IMR-90 (cell line): ENCODE data around the gene MAB21L3. TPM values are rescaled to one million over a fixed set of nuclear protein-coding genes. Genes with fewer than 3 reads are reported as not detected.
A peak's percentile ranks its signal among the peaks of the same experiment; 100 is the strongest.

Experiments used
- ATAC-seq: fragments of 200-7000 bp; cut with Tn5 transposase; 2 replicates; pipeline ENCODE4 v1.9.1; 2020; ENCODE audit warnings: low read depth, mild to moderate bottlenecking, moderate library complexity
- BruUV-seq: library from RNA; stranded (reverse); fragments of 400-500 nt; replicated peaks from 2 replicates; lab custom pipeline; 2021; lab: Mats Ljungman, UMichigan
- CTCF ChIA-PET: fragments of 300-600 bp; formaldehyde crosslinking; extraction: SDS; loops from one replicate; lab custom pipeline; 2021; ENCODE audit warnings: antibody characterized with exemption; lab: Yijun Ruan, JAX
- POLR2A ChIA-PET: fragments of 300-600 bp; sonication (Branson Sonifier 250); formaldehyde crosslinking; loops from one replicate; lab custom pipeline; 2022; ENCODE audit warnings: antibody characterized with exemption; ENCODE audit not compliant: unreplicated experiment; lab: Charles Lee
- DNase-seq: peaks from one replicate; pipeline ENCODE4 v3.0.0; 2013
- H2AFZ ChIP-seq: replicated peaks from 2 replicates; pipeline ENCODE3; 2013; ENCODE audit warnings: low read length, mild to moderate bottlenecking; ENCODE audit not compliant: poor library complexity
- H2AK5ac ChIP-seq: 2 replicates; pipeline ENCODE4 v1.6.1; 2013; ENCODE audit warnings: low read depth, low read length, inconsistent platforms
- H2AK9ac ChIP-seq: replicated peaks from 2 replicates; pipeline ENCODE3; 2013; ENCODE audit warnings: mild to moderate bottlenecking, low read depth, low read length, moderate library complexity; ENCODE audit not compliant: poor library complexity
- H2BK120ac ChIP-seq: 2 replicates; pipeline ENCODE4 v1.6.1; 2013; ENCODE audit warnings: low read depth, low read length, inconsistent platforms
- H2BK15ac ChIP-seq: 3 replicates; pipeline ENCODE4 v1.6.1; 2013; ENCODE audit warnings: low read depth, low read length, inconsistent platforms
- H2BK20ac ChIP-seq: 2 replicates; pipeline ENCODE4 v1.6.1; 2013; ENCODE audit warnings: low read depth, mild to moderate bottlenecking, inconsistent platforms, low read length, moderate library complexity
- H2BK5ac ChIP-seq: 2 replicates; pipeline ENCODE4 v1.6.1; 2013; ENCODE audit warnings: mild to moderate bottlenecking, low read depth, low read length, inconsistent platforms; ENCODE audit not compliant: poor library complexity, severe bottlenecking
- H3K14ac ChIP-seq: replicated peaks from 2 replicates; pipeline ENCODE4 v1.6.1; 2013; ENCODE audit warnings: low read depth, low read length, inconsistent platforms
- H3K18ac ChIP-seq: 2 replicates; pipeline ENCODE4 v1.6.1; 2013; ENCODE audit warnings: low read depth, low read length, control low read depth
- H3K23ac ChIP-seq: 2 replicates; pipeline ENCODE4 v1.6.1; 2013; ENCODE audit warnings: low read depth, low read length, inconsistent platforms
- H3K27ac ChIP-seq: 2 replicates; pipeline ENCODE4 v1.5.1; 2013; ENCODE audit warnings: mild to moderate bottlenecking, control low read depth, low read length; ENCODE audit not compliant: insufficient read depth
- H3K27me3 ChIP-seq: 2 replicates; pipeline ENCODE4 v1.6.1; 2013; ENCODE audit warnings: low read length; ENCODE audit not compliant: control insufficient read depth, insufficient read depth
- H3K36me3 ChIP-seq: 2 replicates; pipeline ENCODE4 v1.6.1; 2013; ENCODE audit warnings: low read length, mixed read lengths; ENCODE audit not compliant: control insufficient read depth, insufficient read depth
- H3K4ac ChIP-seq: 2 replicates; pipeline ENCODE4 v1.6.1; 2013; ENCODE audit warnings: low read depth, low read length, inconsistent platforms
- H3K4me1 ChIP-seq: 2 replicates; pipeline ENCODE4 v1.6.1; 2013; ENCODE audit warnings: low read length, mixed read lengths; ENCODE audit not compliant: control insufficient read depth, insufficient read depth
- H3K4me2 ChIP-seq: 2 replicates; pipeline ENCODE4 v1.6.1; 2013; ENCODE audit warnings: low read depth, mild to moderate bottlenecking, control low read depth, low read length, moderate library complexity
- H3K4me3 ChIP-seq: 2 replicates; pipeline ENCODE4 v1.5.1; 2013; ENCODE audit warnings: low read depth, mild to moderate bottlenecking, control low read depth, low read length, moderate library complexity; ENCODE audit not compliant: insufficient read depth
- H3K56ac ChIP-seq: 2 replicates; pipeline ENCODE4 v1.6.1; 2013; ENCODE audit warnings: low read length, inconsistent platforms; ENCODE audit not compliant: insufficient read depth; ENCODE audit errors: extremely low read depth
- H3K79me1 ChIP-seq, 2 experiments: 2 replicates each; pipeline ENCODE4 v1.6.1; 2013; ENCODE audit warnings: low read length in 2 of 2, inconsistent platforms in 1 of 2, low read depth in 1 of 2
- H3K9ac ChIP-seq: 2 replicates; pipeline ENCODE4 v1.6.1; 2013; ENCODE audit warnings: low read depth, low read length, control low read depth
- H3K9me1 ChIP-seq: 2 replicates; pipeline ENCODE4 v1.6.1; 2013; ENCODE audit warnings: low read length, inconsistent platforms; ENCODE audit not compliant: insufficient read depth
- H3K9me3 ChIP-seq: 2 replicates; pipeline ENCODE4 v1.6.1; 2013; ENCODE audit warnings: low read length; ENCODE audit not compliant: control insufficient read depth, insufficient read depth
- H4K20me1 ChIP-seq: 2 replicates; pipeline ENCODE4 v1.6.1; 2013; ENCODE audit warnings: low read length, inconsistent platforms; ENCODE audit not compliant: insufficient read depth
- H4K5ac ChIP-seq: 2 replicates; pipeline ENCODE4 v1.6.1; 2013; ENCODE audit warnings: mild to moderate bottlenecking, low read depth, low read length, control low read depth
- H4K8ac ChIP-seq, 2 experiments: 2 replicates each; pipeline ENCODE4 v1.6.1; 2013; ENCODE audit warnings: low read depth in 2 of 2, low read length in 2 of 2, control low read depth in 1 of 2, inconsistent platforms in 1 of 2
- H4K91ac ChIP-seq: 2 replicates; pipeline ENCODE4 v1.6.1; 2013; ENCODE audit warnings: low read depth, low read length, inconsistent platforms; ENCODE audit not compliant: insufficient read depth
- NFE2L2 ChIP-seq: fragments of 150-350 bp; IDR thresholded peaks from 2 replicates; pipeline ENCODE4 v1.6.1; 2016; ENCODE audit warnings: low read depth, mild to moderate bottlenecking, low read length
- SMC3 ChIP-seq: fragments of 150-350 bp; IDR thresholded peaks from 2 replicates; pipeline ENCODE4 v1.6.1; 2016; ENCODE audit warnings: low read depth, mild to moderate bottlenecking, antibody characterized with exemption, low read length, moderate library complexity
- WGBS, 2 experiments: methylation state at CpG; one replicate each; pipeline versions ENCODE4 v1.1.5 to v1.1.7; 2013; ENCODE audit warnings: missing lambda C conversion rate in 2 of 2; ENCODE audit not compliant: insufficient read length in 1 of 2; ENCODE audit errors: extremely low coverage in 2 of 2; 5-methylcytosine and 5-hydroxymethylcytosine counted together
- dilution Hi-C: fragments of 300-500 bp; cut with HindIII; formaldehyde crosslinking; loops from one replicate; pipeline ENCODE4 v1.14.3; 2018; ENCODE audit warnings: low sequenced_read_pairs; ENCODE audit not compliant: unreplicated experiment
- in situ Hi-C: fragments of 300-500 bp; cut with MboI; formaldehyde crosslinking; loops from 3 replicates; pipeline ENCODE4 v1.14.3; 2019; ENCODE audit warnings: low sequenced_read_pairs, inconsistent platforms, mixed read lengths
- intact Hi-C: fragments of 100-400 bp; cut with micrococcal nuclease; formaldehyde crosslinking; loops from 2 replicates; pipeline ENCODE4 v1.10.0; 2022
- polyA plus RNA-seq, 3 experiments: library from polyadenylated mRNA; depleted of rRNA; stranded (reverse); fragments of >200 nt; gene quantifications; 2 replicates each; pipeline ENCODE4 v1.2.3, GENCODE V29; 2012; ENCODE audit warnings: low replicate concordance in 1 of 3
- total RNA-seq: library from RNA; depleted of rRNA; stranded (reverse); fragments of >200 nt; gene quantifications from 2 replicates; pipeline ENCODE4 v1.2.3, GENCODE V29; 2012

Gene MAB21L3
- total and polyA plus RNA-seq, 2 of the 4 experiments (the other 2 are of a cell fraction) = not detected

DNA sequence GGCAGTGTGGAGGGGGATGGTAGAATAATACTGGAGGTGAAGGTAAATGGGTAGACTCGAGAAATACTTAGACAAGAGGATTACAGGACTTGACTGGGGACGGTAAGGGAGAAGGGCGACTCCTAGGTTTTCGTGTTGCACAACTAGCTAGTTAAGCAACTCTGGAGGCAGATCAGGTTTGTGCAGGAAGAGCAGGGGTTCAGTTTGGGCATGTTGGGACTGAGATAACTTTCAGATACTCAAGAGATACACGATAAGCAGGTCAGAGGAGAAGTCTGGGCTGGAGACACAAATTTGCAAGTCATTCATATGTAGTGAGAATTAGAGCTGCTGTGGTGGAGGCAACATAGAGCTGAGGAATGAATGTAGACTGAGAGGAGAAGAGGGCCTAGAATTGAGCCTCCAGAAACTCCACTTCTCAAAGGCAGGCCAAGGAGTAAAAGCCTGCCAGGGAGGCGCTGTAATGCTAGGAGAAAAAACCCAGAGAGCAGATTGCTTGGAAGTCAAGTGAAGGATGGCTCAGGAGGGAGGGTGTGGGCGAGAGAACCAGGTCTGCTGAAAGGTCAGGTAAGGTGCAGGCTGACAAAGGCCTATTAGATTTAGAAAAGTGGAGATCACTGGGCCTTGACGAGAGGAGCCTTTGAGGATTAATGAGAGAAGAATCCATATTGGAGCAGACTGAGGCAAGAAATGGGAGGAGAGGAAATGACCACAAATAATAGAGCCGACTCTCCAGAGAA is 20.8 kb downstream of the MAB21L3 start:
- Histone ChIP-seq H3K4ac (no peak overlapping the region), H3K36me3 (no peaks in the 10 kb centered on the region), H3K23ac (no peak overlapping the region), H3K18ac (no peak overlapping the region), H3K4me2 (no peak overlapping the region), H3K9me3 (no peaks in the 10 kb centered on the region), H3K27me3 (peaks cover 37% of the 10 kb centered on the region), H3K9me1 (no peaks in the 10 kb centered on the region), H2BK15ac (no peak overlapping the region), H3K9ac (no peak overlapping the region), H3K14ac (no peak overlapping the region), H2AK5ac (no peak overlapping the region), H3K4me3 (no peak overlapping the region), H3K4me1 (no peaks in the 10 kb centered on the region), H2AK9ac (no peak overlapping the region), H4K20me1 (no peaks in the 10 kb centered on the region), H2BK20ac (no peak overlapping the region), H4K8ac (no peak overlapping the region), H3K27ac (no peak overlapping the region), H2AFZ (no peak overlapping the region), H2BK5ac (no peak overlapping the region), H4K5ac (no peak overlapping the region), H2BK120ac (no peak overlapping the region), H3K79me1 (no peaks in the 10 kb centered on the region), H4K91ac (no peak overlapping the region), H3K56ac (no peak overlapping the region)
- TF ChIP-seq SMC3 (no peak), NFE2L2 (0 out of 2 replicates have a peak, but pooled peaks have one; percentile 27)
- ChIA-PET POLR2A (no interaction called here), CTCF (no interaction called here)
- 66% methylated on average over 6 of the region's 9 CpGs; no CpG with 5 or more reads in 1 of the 2 experiments for WGBS, 2 experiments
- ATAC-seq (no peak), DNase-seq (no peak)
- intact Hi-C loops (loop anchor here (10.0 kb wide), 1 partner anchor 443 kb away; the partner anchor contains the start of gene CD58), dilution Hi-C loops (no loop called here), in situ Hi-C loops (loop anchor here (10.0 kb wide), 1 partner anchor 363 kb away; no protein-coding TSS in a partner anchor)
- no TSS peak for BruUV-seq
